ENCODE results near the gene CA4.
"Not testable (repeated sequence)": the region's sequence is repeated elsewhere in the genome, so short reads cannot be mapped to it uniquely, and the experiment has no call there.

Gene CA4

GRCh38 chr17:60108712-60109111 is 41.1 kb upstream of the CA4 start:
- H3K4me3 ChIP-seq (ENCODE audit: low read length in 2 of 2), result no peak overlapping the region
- H3K9ac ChIP-seq (ENCODE audit: low read depth, low read length, poor library complexity), result no peak overlapping the region
- H3K23ac ChIP-seq (ENCODE audit: low read depth, low read length, poor library complexity), result no peak overlapping the region
- no peak overlapping the region for H2BK15ac ChIP-seq (ENCODE audit: low read length)
- no peak overlapping the region for H3K27ac ChIP-seq (replicated peaks; ENCODE audit: low read length)
- no peak overlapping the region for H2BK120ac ChIP-seq (ENCODE audit: low read depth, low read length)
- H3K14ac ChIP-seq (ENCODE audit: low read length), result no peak overlapping the region
- no peak for DNase-seq (ENCODE audit: low spot score)
- H3K36me3 ChIP-seq (replicated peaks in 1 of 2; ENCODE audit: control insufficient read depth in 2 of 2, insufficient read depth in 2 of 2, low read length in 2 of 2), result no peaks in the 10 kb centered on the region
- H2BK12ac ChIP-seq (ENCODE audit: low read length), result no peak overlapping the region
- H2AK5ac ChIP-seq (ENCODE audit: low read depth, low read length), result no peak overlapping the region
- no peak overlapping the region for H3K18ac ChIP-seq (ENCODE audit: low read length)
- H2BK5ac ChIP-seq (ENCODE audit: low read length), result no peak overlapping the region
- no peaks in the 10 kb centered on the region for H3K79me1 ChIP-seq (ENCODE audit: low read depth, low read length)
- H4K8ac ChIP-seq (ENCODE audit: low read depth, low read length), result no peak overlapping the region
- no peaks in the 10 kb centered on the region for H3K9me3 ChIP-seq (replicated peaks in 1 of 2; ENCODE audit: control insufficient read depth in 2 of 2, insufficient read depth in 1 of 2, low read depth in 1 of 2, low read length in 2 of 2)
- H3K4me1 ChIP-seq (ENCODE audit: control insufficient read depth in 2 of 2, insufficient read depth in 1 of 2, low read depth in 1 of 2, low read length in 2 of 2), result no peaks in the 10 kb centered on the region
- WGBS, 2 donors (ENCODE audit: extremely low coverage in 2 of 2, insufficient read length in 2 of 2, insufficient replicate concordance in 1 of 2), result no CpG with 5 or more reads among the region's 4 CpGs
- H3K4ac ChIP-seq (ENCODE audit: low read length), result no peak overlapping the region
- no peak overlapping the region for H2AFZ ChIP-seq (ENCODE audit: low read length)
- no peak overlapping the region for H3K4me2 ChIP-seq (ENCODE audit: insufficient read depth, low read length, poor library complexity, severe bottlenecking)
- peaks cover 0 to 3% (median 0%) of the 10 kb centered on the region in 3 experiments for H3K27me3 ChIP-seq (ENCODE audit: control insufficient read depth in 3 of 3, insufficient read depth in 3 of 3, low read depth in 1 of 3, low read length in 3 of 3)
- no peak overlapping the region for H4K91ac ChIP-seq (ENCODE audit: low read depth, low read length, poor library complexity)

- no peaks in the 10 kb centered on the region for H3K4me1 ChIP-seq (ENCODE audit: control insufficient read depth in 2 of 2, insufficient read depth in 1 of 2, low read depth in 1 of 2, low read length in 2 of 2)
- no peak overlapping the region for H3K9ac ChIP-seq (ENCODE audit: low read depth, low read length, poor library complexity)
- no peak overlapping the region for H3K14ac ChIP-seq (ENCODE audit: low read length)
- H3K27me3 ChIP-seq (ENCODE audit: control insufficient read depth in 3 of 3, insufficient read depth in 3 of 3, low read depth in 1 of 3, low read length in 3 of 3), result peaks cover 0 to 3% (median 0%) of the 10 kb centered on the region in 3 experiments
- no peak overlapping the region for H2BK120ac ChIP-seq (ENCODE audit: low read depth, low read length)
- no peak overlapping the region for H2AK5ac ChIP-seq (ENCODE audit: low read depth, low read length)
- no peak overlapping the region for H2BK5ac ChIP-seq (ENCODE audit: low read length)
- no peak overlapping the region for H3K18ac ChIP-seq (ENCODE audit: low read length)
- no peaks in the 10 kb centered on the region for H3K9me3 ChIP-seq (replicated peaks in 1 of 2; ENCODE audit: control insufficient read depth in 2 of 2, insufficient read depth in 1 of 2, low read depth in 1 of 2, low read length in 2 of 2)
- no peak overlapping the region for H3K4me2 ChIP-seq (ENCODE audit: insufficient read depth, low read length, poor library complexity, severe bottlenecking)
- H3K27ac ChIP-seq (replicated peaks; ENCODE audit: low read length), result no peak overlapping the region
- no peaks in the 10 kb centered on the region for H3K79me1 ChIP-seq (ENCODE audit: low read depth, low read length)
- no peak overlapping the region for H2BK12ac ChIP-seq (ENCODE audit: low read length)
- no peaks in the 10 kb centered on the region for H3K36me3 ChIP-seq (replicated peaks in 1 of 2; ENCODE audit: control insufficient read depth in 2 of 2, insufficient read depth in 2 of 2, low read length in 2 of 2)
- WGBS, 2 donors (ENCODE audit: extremely low coverage in 2 of 2, insufficient read length in 2 of 2, insufficient replicate concordance in 1 of 2), result no CpG with 5 or more reads among the region's 1 CpG
- no peak for DNase-seq (ENCODE audit: low spot score)
- no peak overlapping the region for H3K23ac ChIP-seq (ENCODE audit: low read depth, low read length, poor library complexity)
- no peak overlapping the region for H4K8ac ChIP-seq (ENCODE audit: low read depth, low read length)
- H3K4me3 ChIP-seq (ENCODE audit: low read length in 2 of 2), result no peak overlapping the region
- H4K91ac ChIP-seq (ENCODE audit: low read depth, low read length, poor library complexity), result no peak overlapping the region
- H2AFZ ChIP-seq (ENCODE audit: low read length), result no peak overlapping the region
- no peak overlapping the region for H2BK15ac ChIP-seq (ENCODE audit: low read length)
- no peak overlapping the region for H3K4ac ChIP-seq (ENCODE audit: low read length)
These were observed 40.6 kb upstream of the CA4 start for GRCh38 chr17:60109161-60109560.

GRCh38 chr17:60110586-60110985 is 39.2 kb upstream of the CA4 start:
- no peak overlapping the region for H2AK5ac ChIP-seq (ENCODE audit: low read depth, low read length)
- H3K9ac ChIP-seq (ENCODE audit: low read depth, low read length, poor library complexity), result no peak overlapping the region
- H3K4me3 ChIP-seq (ENCODE audit: low read length in 2 of 2), result no peak overlapping the region
- no peaks in the 10 kb centered on the region for H3K79me1 ChIP-seq (ENCODE audit: low read depth, low read length)
- H3K36me3 ChIP-seq (replicated peaks in 1 of 2; ENCODE audit: control insufficient read depth in 2 of 2, insufficient read depth in 2 of 2, low read length in 2 of 2), result no peaks in the 10 kb centered on the region
- no CpG with 5 or more reads among the region's 3 CpGs for WGBS, 2 donors (ENCODE audit: extremely low coverage in 2 of 2, insufficient read length in 2 of 2, insufficient replicate concordance in 1 of 2)
- H3K18ac ChIP-seq (ENCODE audit: low read length), result no peak overlapping the region
- no peak overlapping the region for H3K27ac ChIP-seq (replicated peaks; ENCODE audit: low read length)
- no peaks in the 10 kb centered on the region for H3K9me3 ChIP-seq (replicated peaks in 1 of 2; ENCODE audit: control insufficient read depth in 2 of 2, insufficient read depth in 1 of 2, low read depth in 1 of 2, low read length in 2 of 2)
- no peak overlapping the region for H2BK5ac ChIP-seq (ENCODE audit: low read length)
- no peaks in the 10 kb centered on the region for H3K4me1 ChIP-seq (ENCODE audit: control insufficient read depth in 2 of 2, insufficient read depth in 1 of 2, low read depth in 1 of 2, low read length in 2 of 2)
- H2AFZ ChIP-seq (ENCODE audit: low read length), result no peak overlapping the region
- no peak overlapping the region for H2BK15ac ChIP-seq (ENCODE audit: low read length)
- no peak overlapping the region for H4K8ac ChIP-seq (ENCODE audit: low read depth, low read length)
- H4K91ac ChIP-seq (ENCODE audit: low read depth, low read length, poor library complexity), result no peak overlapping the region
- no peak for DNase-seq (ENCODE audit: low spot score)
- no peak overlapping the region for H3K14ac ChIP-seq (ENCODE audit: low read length)
- H3K4ac ChIP-seq (ENCODE audit: low read length), result no peak overlapping the region
- H3K4me2 ChIP-seq (ENCODE audit: insufficient read depth, low read length, poor library complexity, severe bottlenecking), result no peak overlapping the region
- no peak overlapping the region for H3K23ac ChIP-seq (ENCODE audit: low read depth, low read length, poor library complexity)
- no peak overlapping the region for H2BK12ac ChIP-seq (ENCODE audit: low read length)
- H2BK120ac ChIP-seq (ENCODE audit: low read depth, low read length), result no peak overlapping the region
- peaks cover 0 to 3% (median 0%) of the 10 kb centered on the region in 3 experiments for H3K27me3 ChIP-seq (ENCODE audit: control insufficient read depth in 3 of 3, insufficient read depth in 3 of 3, low read depth in 1 of 3, low read length in 3 of 3)

- not testable (repeated sequence) for H3K27ac ChIP-seq (replicated peaks; ENCODE audit: low read length); H2BK15ac ChIP-seq (ENCODE audit: low read length); H3K9me3 ChIP-seq (replicated peaks in 1 of 2; ENCODE audit: control insufficient read depth in 2 of 2, insufficient read depth in 1 of 2, low read depth in 1 of 2, low read length in 2 of 2); H2AK5ac ChIP-seq (ENCODE audit: low read depth, low read length); H3K79me1 ChIP-seq (ENCODE audit: low read depth, low read length); H3K4me2 ChIP-seq (ENCODE audit: insufficient read depth, low read length, poor library complexity, severe bottlenecking); H3K4me1 ChIP-seq (ENCODE audit: control insufficient read depth in 2 of 2, insufficient read depth in 1 of 2, low read depth in 1 of 2, low read length in 2 of 2); H3K27me3 ChIP-seq (ENCODE audit: control insufficient read depth in 3 of 3, insufficient read depth in 3 of 3, low read depth in 1 of 3, low read length in 3 of 3); H2BK120ac ChIP-seq (ENCODE audit: low read depth, low read length); H2BK12ac ChIP-seq (ENCODE audit: low read length); H4K91ac ChIP-seq (ENCODE audit: low read depth, low read length, poor library complexity); H3K23ac ChIP-seq (ENCODE audit: low read depth, low read length, poor library complexity); H2BK5ac ChIP-seq (ENCODE audit: low read length); H3K18ac ChIP-seq (ENCODE audit: low read length); H3K36me3 ChIP-seq (replicated peaks in 1 of 2; ENCODE audit: control insufficient read depth in 2 of 2, insufficient read depth in 2 of 2, low read length in 2 of 2); H3K9ac ChIP-seq (ENCODE audit: low read depth, low read length, poor library complexity); H3K14ac ChIP-seq (ENCODE audit: low read length); H4K8ac ChIP-seq (ENCODE audit: low read depth, low read length); H3K4ac ChIP-seq (ENCODE audit: low read length); H2AFZ ChIP-seq (ENCODE audit: low read length); DNase-seq (ENCODE audit: low spot score); H3K4me3 ChIP-seq (ENCODE audit: low read length in 2 of 2)
- no CpG with 5 or more reads among the region's 5 CpGs for WGBS, 2 donors (ENCODE audit: extremely low coverage in 2 of 2, insufficient read length in 2 of 2, insufficient replicate concordance in 1 of 2)
These were observed 38.1 kb upstream of the CA4 start for GRCh38 chr17:60111661-60112060.
